HG02884 (cell line): ENCODE data around the gene AKIP1.
"Not testable (repeated sequence)": the region's sequence is repeated elsewhere in the genome, so short reads cannot be mapped to it uniquely, and the experiment has no call there.

Experiments
- ATAC-seq: cut with Tn5 transposase; IDR thresholded peaks from one replicate; pipeline ENCODE4 v1.9.1; 2021; ENCODE audit warnings: mild to moderate bottlenecking, moderate library complexity; ENCODE audit not compliant: unreplicated experiment

Gene AKIP1

GRCh38 chr11:8914661-8915018 lies 3.7 kb downstream of the AKIP1 start:
- no peak for ATAC-seq

DNA sequence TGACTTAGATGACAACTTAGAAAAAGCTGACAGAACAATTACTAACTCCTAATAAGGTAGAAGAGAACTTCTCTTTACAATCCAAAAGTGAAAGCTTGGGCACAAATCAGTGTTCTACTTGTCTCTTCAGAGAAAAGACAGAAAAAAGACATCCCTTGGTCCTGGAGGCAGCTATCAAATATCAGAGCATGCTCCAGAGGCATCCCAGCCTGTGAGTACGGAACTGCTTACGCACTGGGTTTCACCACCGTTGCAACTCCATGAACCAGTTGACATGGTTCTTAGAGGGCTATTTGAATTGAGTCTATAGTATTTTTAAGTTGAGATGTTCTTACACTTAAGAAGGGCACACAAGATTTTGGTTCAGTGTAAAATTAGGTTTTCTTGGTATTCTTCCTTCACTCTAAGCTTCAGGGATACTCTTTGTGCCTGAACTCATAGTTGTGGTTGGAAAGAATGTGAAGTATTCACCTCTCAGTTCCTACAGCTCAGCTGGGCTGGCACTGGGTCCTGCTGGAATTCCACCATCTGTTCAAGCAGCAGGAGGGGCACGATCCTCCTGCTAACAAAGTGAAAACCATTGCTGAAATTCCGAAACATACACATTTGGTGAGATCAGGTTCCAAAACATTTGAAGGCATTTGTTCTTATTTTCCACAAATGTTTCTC lies 6.3 kb downstream of the AKIP1 start:
- no peak for ATAC-seq

DNA sequence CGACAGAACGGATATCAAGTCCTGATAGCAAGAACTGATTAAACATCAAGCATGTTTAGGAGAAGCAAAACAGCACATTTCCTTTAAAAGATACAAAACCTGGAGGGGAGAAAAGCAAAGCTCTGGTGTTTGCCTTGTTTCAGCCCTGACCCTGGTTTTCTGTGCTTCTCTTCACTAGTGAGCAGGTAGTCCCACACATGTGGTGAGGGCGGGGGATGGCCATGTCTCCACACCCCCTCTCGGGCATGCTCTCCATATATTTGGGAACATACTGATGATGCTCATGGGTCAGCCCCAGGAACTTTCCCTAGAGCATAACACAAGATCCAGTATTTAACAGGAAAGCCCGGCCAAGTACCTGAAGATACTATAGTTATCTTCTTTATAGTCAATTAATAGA lies 11.7 kb downstream of the AKIP1 start:
- no peak for ATAC-seq

GRCh38 chr11:8925711-8926110 lies 14.7 kb downstream of the AKIP1 start:
- no peak for ATAC-seq

- no peak for ATAC-seq
These were observed 15.2 kb downstream of the AKIP1 start for GRCh38 chr11:8926236-8926635.

DNA sequence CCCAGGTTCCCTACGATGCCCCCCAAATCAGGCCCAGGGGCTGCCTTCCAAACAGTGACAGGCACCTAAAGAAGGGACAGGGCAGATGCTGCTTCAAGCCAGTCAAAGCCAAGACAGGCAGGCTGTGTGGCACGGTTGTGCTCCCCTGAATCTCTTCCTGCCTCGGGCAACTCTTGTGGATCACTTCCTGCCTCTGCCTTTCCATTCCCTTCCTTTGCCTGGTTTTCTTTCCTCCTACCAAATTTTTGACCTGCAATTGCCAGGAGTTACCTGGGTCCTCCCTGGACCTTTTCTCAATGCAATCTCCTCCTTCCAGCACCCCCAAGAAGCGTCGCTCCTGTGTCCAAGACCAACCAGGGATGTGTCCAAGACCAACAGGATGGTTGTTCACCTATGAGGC lies 16.2 kb downstream of the AKIP1 start:
- ATAC-seq: no peak

DNA sequence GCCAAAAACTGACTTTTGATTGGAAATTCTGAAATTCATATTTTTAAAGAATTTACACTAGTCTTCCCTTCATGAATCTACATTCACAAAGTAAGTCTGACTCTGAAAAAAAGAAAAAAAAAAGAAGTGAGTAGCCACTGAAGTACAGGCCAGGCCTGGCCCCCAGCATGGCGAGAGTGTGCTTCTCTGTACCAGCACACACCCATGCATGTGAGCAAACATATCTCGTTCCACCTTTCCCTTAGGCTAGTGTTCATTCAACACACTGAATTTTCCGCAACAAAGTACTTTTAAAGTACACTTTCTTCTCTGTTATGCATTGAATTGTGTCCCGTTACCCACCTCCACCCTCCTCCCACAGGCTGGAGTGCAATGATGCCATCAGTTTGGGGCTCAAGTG lies 17.2 kb downstream of the AKIP1 start:
- no peak for ATAC-seq

DNA sequence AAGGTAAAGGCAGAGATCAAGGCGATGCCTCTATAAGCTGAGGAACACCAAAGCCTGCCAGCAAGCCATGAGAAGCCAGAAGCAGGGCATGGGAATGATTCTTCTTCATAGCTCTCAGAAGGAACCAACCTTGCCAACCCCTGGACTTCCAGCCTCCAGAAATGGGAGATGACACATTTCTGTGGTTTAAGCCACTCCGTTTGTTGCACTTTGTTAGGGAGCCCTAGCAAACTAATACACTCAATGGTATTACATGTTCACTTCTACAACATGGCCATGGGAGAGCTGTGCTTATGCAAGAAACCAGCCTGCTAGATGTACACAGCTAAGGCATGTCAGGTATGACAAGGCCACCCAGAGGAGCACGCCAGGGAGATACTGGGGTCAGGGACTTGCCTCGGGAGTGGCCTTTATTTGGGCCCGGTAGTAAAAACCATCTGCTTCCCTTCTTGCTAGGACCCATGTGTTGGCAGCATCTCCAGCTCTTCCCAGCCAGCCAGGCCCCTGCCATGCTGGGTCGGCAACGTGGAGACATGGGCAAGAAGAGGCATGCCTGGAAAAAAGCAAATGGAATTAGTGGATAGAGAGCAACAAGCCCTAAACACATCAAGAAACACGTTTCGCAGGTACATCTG lies 18.1 kb downstream of the AKIP1 start:
- no peak for ATAC-seq

DNA sequence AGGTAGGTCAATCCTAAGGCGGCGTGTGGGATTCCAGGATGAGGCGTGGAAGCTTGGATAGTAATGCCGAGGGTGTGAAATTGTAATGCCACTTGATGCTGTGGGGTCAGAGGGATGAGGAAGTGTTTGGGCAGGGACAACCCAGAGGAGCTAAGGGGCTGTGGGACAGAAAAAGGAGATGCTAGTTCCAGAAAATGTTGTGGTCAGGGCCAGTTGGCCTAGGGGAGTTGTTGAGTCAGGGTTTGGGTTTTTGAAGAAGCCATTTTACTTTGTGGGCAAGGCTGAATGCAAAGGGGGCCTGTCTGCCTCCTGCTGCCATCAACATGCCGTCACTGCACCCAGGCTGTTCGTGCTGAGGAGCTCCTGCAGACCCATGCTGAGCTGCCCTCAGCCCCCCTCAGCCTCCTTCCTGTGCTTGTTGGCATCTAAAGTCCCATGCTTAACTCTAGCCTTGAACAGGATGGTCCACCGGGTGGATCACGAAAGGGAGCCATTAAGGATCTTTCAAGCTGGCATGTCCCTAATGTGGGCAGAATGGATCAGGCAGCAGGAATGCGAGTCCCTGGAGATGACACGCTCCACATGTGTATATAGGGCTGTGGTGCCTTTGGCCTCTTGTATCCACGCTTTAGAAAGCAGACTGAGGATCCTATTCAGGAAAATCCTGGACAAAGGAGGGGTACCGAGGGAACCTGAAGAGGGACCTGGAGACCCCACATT lies 19.6 kb downstream of the AKIP1 start:
- ATAC-seq: no peak

DNA sequence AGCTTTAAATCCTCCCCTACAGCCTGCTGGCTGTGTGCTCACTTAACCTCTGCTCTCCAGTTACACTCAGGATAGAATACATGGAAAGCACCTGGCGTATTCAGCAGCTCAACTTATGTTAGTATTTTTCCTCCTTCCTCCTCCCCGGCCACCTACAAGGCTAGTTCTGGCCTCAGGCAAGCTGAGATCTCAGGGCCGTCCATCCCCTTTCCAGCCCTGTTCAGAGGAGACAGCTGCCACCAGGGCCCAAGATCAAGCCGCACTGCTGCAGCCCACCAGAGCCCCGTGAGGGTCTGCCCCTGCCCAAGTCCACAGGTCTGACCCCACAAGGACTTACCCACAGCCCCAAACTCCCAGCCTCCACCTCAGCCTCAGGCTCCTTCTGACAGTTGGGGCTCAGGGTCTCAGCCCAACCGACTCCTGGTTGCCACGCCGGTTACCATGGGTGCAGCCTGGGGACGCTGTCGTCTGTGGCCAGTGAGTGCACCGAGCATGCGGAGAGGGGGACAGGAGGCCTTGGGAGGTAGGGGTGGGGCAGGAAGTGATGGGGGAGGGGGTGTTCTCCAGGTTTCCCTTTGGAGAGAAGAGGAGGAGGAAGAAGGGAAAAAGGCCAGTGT lies 21.7 kb downstream of the AKIP1 start, which contains the start of gene C11orf16:
Gene C11orf16 (minus strand): TSS at position 384 of the 617 bp plus-strand sequence. CDS start 639 bp downstream, outside the sequence.
- ATAC-seq: no peak

DNA sequence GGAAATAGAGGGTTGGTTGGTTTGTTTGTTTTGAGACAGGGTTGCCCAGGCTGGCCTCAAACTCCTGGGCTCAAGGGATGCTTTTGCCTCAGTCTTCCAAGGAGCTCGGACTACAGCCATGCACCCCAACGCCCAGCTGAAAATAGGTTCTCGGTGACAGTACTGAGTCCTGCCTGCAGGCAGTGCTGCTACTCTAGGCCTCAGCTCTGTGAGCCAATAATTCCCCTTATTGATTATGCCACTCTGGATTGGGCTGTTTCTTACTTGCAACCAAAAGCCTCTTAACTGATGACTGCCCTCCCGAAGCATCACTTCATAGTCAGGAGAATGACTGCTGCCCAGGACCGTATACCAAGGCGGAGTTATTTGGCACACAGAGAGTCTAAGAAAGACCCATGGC lies 22.9 kb downstream of the AKIP1 start:
- no peak for ATAC-seq

DNA sequence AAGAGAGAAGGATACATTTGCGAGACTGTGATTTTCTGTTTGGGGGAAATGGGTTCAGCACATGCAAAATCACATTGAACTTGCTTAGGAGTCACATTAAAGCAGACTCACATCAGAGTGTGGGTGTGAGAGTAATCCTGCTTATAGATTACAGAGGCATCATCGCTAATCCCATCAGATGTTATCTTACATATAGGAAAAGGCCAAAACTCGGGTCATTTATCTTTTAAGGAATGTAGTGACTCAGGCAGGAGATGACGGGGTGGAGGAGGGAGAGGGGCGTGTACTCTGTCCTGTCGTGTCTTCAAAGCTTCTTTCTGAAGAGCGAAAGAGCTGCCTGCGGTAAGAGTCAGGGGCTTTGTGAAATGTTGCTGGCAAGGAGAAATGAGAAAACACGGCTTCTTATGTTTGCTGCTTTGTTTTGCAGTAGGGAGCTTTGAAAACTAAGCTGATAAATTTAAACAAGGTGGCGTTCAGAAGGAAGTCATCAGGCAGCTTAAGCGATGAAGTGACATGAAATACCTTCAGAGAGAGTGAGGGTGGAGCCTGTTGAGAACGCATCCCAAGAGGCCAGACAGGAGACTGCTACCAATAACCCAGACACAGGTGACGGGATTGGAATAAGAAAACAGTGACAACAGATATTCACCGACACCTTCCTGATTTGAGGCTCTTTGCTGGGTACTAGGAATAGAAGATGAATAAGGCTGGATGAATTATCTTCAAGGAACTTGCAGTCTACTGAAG lies 23.9 kb downstream of the AKIP1 start:
- ATAC-seq: no peak

GRCh38 chr11:8935789-8936188 lies 24.8 kb downstream of the AKIP1 start:
- ATAC-seq: not testable (repeated sequence)

DNA sequence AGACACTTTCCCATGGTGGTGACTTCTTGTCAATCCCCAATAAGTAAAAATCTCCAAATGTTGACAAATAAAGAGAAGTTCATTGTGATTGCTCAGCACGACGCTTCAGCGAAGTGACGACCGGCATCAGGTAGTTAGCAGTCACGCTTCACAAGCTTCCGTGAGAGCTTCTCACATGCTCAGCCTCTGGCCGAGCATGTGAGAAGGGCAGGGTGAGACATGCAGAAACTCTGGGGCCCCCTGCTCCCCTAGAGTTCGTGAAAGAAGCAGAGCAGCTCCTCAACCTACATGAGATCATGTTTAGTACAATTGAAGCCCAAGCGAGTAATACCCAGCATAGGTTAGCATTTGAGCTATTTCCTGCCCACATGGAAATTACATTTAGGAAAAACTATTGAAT lies 26.2 kb downstream of the AKIP1 start:
- ATAC-seq: no peak

- ATAC-seq: no peak
These were observed 26.7 kb downstream of the AKIP1 start for GRCh38 chr11:8937659-8938058.

- ATAC-seq: no peak
These were observed 30.5 kb downstream of the AKIP1 start for GRCh38 chr11:8941341-8942103.

DNA sequence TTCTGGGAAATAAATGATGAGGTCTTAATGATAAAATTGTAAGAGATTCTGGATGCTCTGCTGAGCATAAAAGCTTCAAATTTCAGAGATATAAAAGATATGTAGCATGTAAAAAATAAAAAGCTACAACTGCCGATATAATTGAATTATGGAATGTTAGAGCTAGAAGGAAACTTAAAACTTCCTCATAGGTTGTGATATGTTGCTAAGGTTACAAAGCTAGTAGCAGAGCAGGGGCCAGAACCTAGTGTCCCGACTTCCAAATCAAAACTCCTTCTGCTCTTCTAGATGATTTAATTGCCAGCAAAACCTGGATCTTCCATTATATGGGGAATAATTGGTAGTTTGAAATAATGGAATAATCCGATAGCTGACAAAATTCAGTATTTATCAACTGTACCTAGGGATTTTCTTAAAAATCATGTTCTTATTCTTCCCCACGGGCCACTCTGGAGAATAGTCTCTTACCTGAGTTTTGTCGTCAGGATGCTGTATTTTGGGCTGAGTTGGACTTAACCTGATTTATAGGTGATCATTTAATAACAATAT lies 31.6 kb downstream of the AKIP1 start, which contains the start of gene ASCL3:
Gene ASCL3 (minus strand): TSS at position 499 of the 549 bp plus-strand sequence. CDS start 4,855 bp downstream, outside the sequence.
- no peak for ATAC-seq

- ATAC-seq: no peak
These were observed 36.4 kb downstream of the AKIP1 start for GRCh38 chr11:8947230-8947943.

DNA sequence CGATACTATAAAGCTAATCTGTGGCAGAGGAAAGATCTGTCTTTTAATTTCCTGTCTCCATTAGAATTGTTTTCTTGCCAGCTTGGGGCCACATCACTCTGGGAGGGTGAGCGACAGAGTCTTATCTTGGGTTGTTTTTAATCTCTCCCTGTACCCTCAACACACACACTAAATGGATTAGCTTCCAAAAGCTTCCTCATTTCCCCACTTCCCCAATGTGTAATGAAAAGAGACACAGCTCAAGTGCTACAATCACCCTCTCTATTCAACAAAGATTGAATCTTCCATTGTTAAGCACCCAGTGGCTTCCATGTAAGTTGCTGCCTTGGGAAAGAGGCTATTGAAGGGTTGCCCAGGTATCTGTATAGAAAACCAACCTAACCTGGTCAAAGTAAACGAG lies 37.9 kb downstream of the AKIP1 start:
- ATAC-seq: no peak
